MCF 10A (cell line): ENCODE results near the gene ZNF526. TPM values are rescaled to one million over a fixed set of nuclear protein-coding genes. Genes with fewer than 3 reads are reported as not detected.

Source experiments
- BruUV-seq: library from RNA; stranded (reverse); fragments of 400-500 nt; replicated peaks from 2 replicates; lab custom pipeline; 2021; lab: Mats Ljungman, UMichigan
- CTCF ChIA-PET: fragments of 300-600 bp; sonication (Branson Sonifier 250); formaldehyde crosslinking; extraction: SDS; loops from one replicate; lab custom pipeline; 2021; ENCODE audit warnings: antibody characterized with exemption, inconsistent platforms; lab: Yijun Ruan, JAX
- POLR2A ChIA-PET: fragments of 300-600, 350-650 bp; sonication (Branson Sonifier 250); formaldehyde crosslinking; extraction: SDS; loops from one replicate; lab custom pipeline; 2020; ENCODE audit warnings: antibody characterized with exemption, inconsistent platforms; lab: Yijun Ruan, JAX
- DNase-seq: peaks from one replicate; pipeline ENCODE4 v3.0.0-alpha.2; 2018; ENCODE audit not compliant: unreplicated experiment
- H3K27ac Mint-ChIP-seq: one replicate; pipeline ENCODE4 v1.8.0; 2022; ENCODE audit warnings: mild to moderate bottlenecking, low read depth, mixed read lengths; ENCODE audit not compliant: unreplicated experiment
- H3K27me3 Mint-ChIP-seq: one replicate; pipeline ENCODE4 v1.8.0; 2022; ENCODE audit warnings: mixed read lengths; ENCODE audit not compliant: insufficient read depth, unreplicated experiment
- H3K36me3 Mint-ChIP-seq: one replicate; pipeline ENCODE4 v1.8.0; 2022; ENCODE audit warnings: mild to moderate bottlenecking, moderate library complexity, mixed read lengths; ENCODE audit not compliant: insufficient read depth, unreplicated experiment
- H3K4me1 Mint-ChIP-seq: one replicate; pipeline ENCODE4 v1.8.0; 2022; ENCODE audit warnings: mixed read lengths; ENCODE audit not compliant: insufficient read depth, unreplicated experiment
- H3K4me3 Mint-ChIP-seq: one replicate; pipeline ENCODE4 v1.8.0; 2022; ENCODE audit warnings: mild to moderate bottlenecking, moderate library complexity, mixed read lengths; ENCODE audit not compliant: unreplicated experiment
- H3K9me3 Mint-ChIP-seq: one replicate; pipeline ENCODE4 v1.8.0; 2022; ENCODE audit warnings: mixed read lengths; ENCODE audit not compliant: unreplicated experiment
- CTCF ChIP-seq: fragments of 200-600 bp; IDR thresholded peaks from one replicate; pipeline ENCODE4 v1.8.0; 2022; ENCODE audit warnings: antibody characterized with exemption, mild to moderate bottlenecking; ENCODE audit not compliant: unreplicated experiment
- intact Hi-C: fragments of 100-400 bp; cut with micrococcal nuclease; formaldehyde crosslinking; loops from 2 replicates; pipeline ENCODE4 v1.14.1; 2022
- total RNA-seq: library from RNA; stranded (reverse); gene quantifications from 2 replicates; pipeline ENCODE4 v1.2.3, GENCODE V29; 2022

Gene ZNF526
- total RNA-seq, 1 experiment from 2014 or later, result 12.3 TPM

GRCh38 chr19:42252365-42253244, 32.5 kb downstream of the ZNF526 start:
- no peak for DNase-seq

GRCh38 chr19:42253245-42254088, 33.4 kb downstream of the ZNF526 start:
- CTCF ChIA-PET, result no interaction called here
- Mint-ChIP-seq H3K27ac (peak overlapping the region; percentile 85), H3K4me3 (peak overlapping the region; percentile 85), H3K9me3 (no peaks in the 10 kb centered on the region), H3K36me3 (no peaks in the 10 kb centered on the region), H3K4me1 (peaks cover 22% of the 10 kb centered on the region), H3K27me3 (no peaks in the 10 kb centered on the region)
- DNase-seq, result peak; percentile 63
- POLR2A ChIA-PET, result interaction anchor here (0.6 to 4.0 kb wide), 4 partner anchors 17 to 47 kb away, joined by 3 to 22 read pairs (median 3); partner anchors contain the start of genes CIC and ZNF526
- BruUV-seq, result no TSS peak
- TF ChIP-seq CTCF, result no peak
- intact Hi-C loops, result loop anchor here (2.0 kb wide), 1 partner anchor 15 kb away; the partner anchor contains the start of gene CIC

More at GRCh38 chr19:42252365-42253244, 32.5 kb downstream of the ZNF526 start:
- intact Hi-C loops, result no loop called here
- Mint-ChIP-seq H3K36me3 (no peaks in the 10 kb centered on the region), H3K4me1 (peaks cover 22% of the 10 kb centered on the region), H3K9me3 (no peaks in the 10 kb centered on the region), H3K27ac (peak overlapping the region; percentile 85), H3K4me3 (peak overlapping the region; percentile 85), H3K27me3 (no peaks in the 10 kb centered on the region)
- TF ChIP-seq CTCF, result no peak
- CTCF ChIA-PET, result interaction anchor here (0.6 to 3.6 kb wide), 3 partner anchors 27 to 68 kb away, joined by 3 to 33 read pairs (median 8); no protein-coding TSS in a partner anchor
- BruUV-seq, result TSS peak; percentile 15
- POLR2A ChIA-PET, result interaction anchor here (0.7 to 4.0 kb wide), 7 partner anchors 10 to 48 kb away, joined by 3 to 22 read pairs (median 3); partner anchors contain the start of genes CIC, GSK3A and ZNF526

- Mint-ChIP-seq H3K4me3 (peak overlapping the region; percentile 85), H3K27me3 (no peaks in the 10 kb centered on the region), H3K36me3 (no peaks in the 10 kb centered on the region), H3K9me3 (no peaks in the 10 kb centered on the region), H3K4me1 (peaks cover 22% of the 10 kb centered on the region), H3K27ac (peak overlapping the region; percentile 35)
- no peak for TF ChIP-seq CTCF
- peak; percentile 73 for DNase-seq
- intact Hi-C loops, result loop anchor here (2.0 kb wide), 1 partner anchor 15 kb away; the partner anchor contains the start of gene CIC
- CTCF ChIA-PET, result no interaction called here
- TSS peak; percentile 72 for BruUV-seq
- POLR2A ChIA-PET, result interaction anchor here (0.6 to 1.8 kb wide), 2 partner anchors 22 to 25 kb away, joined by 3 to 9 read pairs; no protein-coding TSS in a partner anchor
Observed at GRCh38 chr19:42254089-42254849, 34.2 kb downstream of the ZNF526 start.
